T-helper 17 cell (primary cell): ENCODE measurements around the gene DHRS12. TPM values are rescaled to one million over a fixed set of nuclear protein-coding genes. Genes with fewer than 3 reads are reported as not detected.
"Not testable (repeated sequence)": the region's sequence is repeated elsewhere in the genome, so short reads cannot be mapped to it uniquely, and the experiment has no call there.

Source experiments
- ATAC-seq: fragments of 150-1000 bp; cut with Tn5 transposase; 2 replicates; pipeline ENCODE4 v1.10.0; 2021; ENCODE audit warnings: mild to moderate bottlenecking, moderate library complexity
- DNase-seq, 3 donors: peaks; one replicate each; pipeline versions ENCODE4 v3.0.0 to v3.0.0-alpha.2; 2020 to 2021
- H3K9me3 ChIP-seq: one replicate; pipeline ENCODE4 v1.7.0; 2013; ENCODE audit warnings: low read length, mild to moderate bottlenecking; ENCODE audit not compliant: control insufficient read depth, poor library complexity, severe bottlenecking
- H3K27ac Mint-ChIP-seq: one replicate; pipeline ENCODE4 v1.8.0; 2022; ENCODE audit warnings: mild to moderate bottlenecking, moderate library complexity, mixed read lengths
- H3K27me3 Mint-ChIP-seq: one replicate; pipeline ENCODE4 v1.8.0; 2022; ENCODE audit warnings: mixed read lengths
- H3K36me3 Mint-ChIP-seq: one replicate; pipeline ENCODE4 v1.8.0; 2022; ENCODE audit warnings: low read depth, mixed read lengths
- H3K4me1 Mint-ChIP-seq: one replicate; pipeline ENCODE4 v1.8.0; 2022; ENCODE audit warnings: mild to moderate bottlenecking, mixed read lengths
- H3K4me3 Mint-ChIP-seq: one replicate; pipeline ENCODE4 v1.8.0; 2022; ENCODE audit warnings: mild to moderate bottlenecking, moderate library complexity, mixed read lengths
- total RNA-seq, 4 donors: library from RNA in 2 of 4; stranded (reverse) in 2 of 4; gene quantifications; one replicate each; pipeline ENCODE4 v1.2.3 and lab custom pipeline; 2022 to 2026

DHRS12 gene
- total RNA-seq, 2 donors from 2014 or later = 18.1 to 23.1 TPM

- no peak overlapping the region for H3K4me3 Mint-ChIP-seq
- H3K9me3 ChIP-seq = no peaks in the 10 kb centered on the region
- ATAC-seq = no peak
- no peak for DNase-seq
- peak overlapping the region; percentile 63 for H3K27ac Mint-ChIP-seq
- H3K4me1 Mint-ChIP-seq = peaks cover 22% of the 10 kb centered on the region
- no peaks in the 10 kb centered on the region for H3K36me3 Mint-ChIP-seq
- peaks cover 21% of the 10 kb centered on the region for H3K27me3 Mint-ChIP-seq
Observed at GRCh38 chr13:51837016-51837415, 33.1 kb upstream of the DHRS12 start.

GRCh38 chr13:51834581-51835171 lies 30.7 kb upstream of the DHRS12 start:
- H3K4me3 Mint-ChIP-seq = no peak overlapping the region
- H3K4me1 Mint-ChIP-seq = peaks cover 25% of the 10 kb centered on the region
- no peaks in the 10 kb centered on the region for H3K36me3 Mint-ChIP-seq
- DNase-seq (no peak), ATAC-seq (no peak)
- H3K27me3 Mint-ChIP-seq = peaks cover 5% of the 10 kb centered on the region
- H3K27ac Mint-ChIP-seq = no peak overlapping the region
- no peaks in the 10 kb centered on the region for H3K9me3 ChIP-seq

DNA sequence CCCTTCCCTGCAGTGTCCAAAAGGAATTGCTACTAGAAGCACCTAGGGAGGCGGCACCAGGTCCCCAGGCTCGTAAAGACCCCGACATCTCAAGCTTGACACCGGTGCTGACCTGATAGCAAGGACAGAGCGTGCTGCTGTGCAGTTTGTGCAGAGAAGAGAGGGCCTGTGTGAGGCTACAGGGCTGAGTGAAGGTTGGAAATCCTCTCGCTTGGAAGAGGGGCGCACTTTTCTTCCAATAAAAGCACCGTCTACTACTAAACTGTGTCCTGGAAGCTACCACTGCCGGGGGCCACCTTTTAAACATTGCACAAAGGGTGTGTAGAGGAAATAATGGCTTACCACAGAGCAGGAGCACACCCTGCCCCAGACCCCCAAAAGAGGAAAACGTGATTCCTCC lies 30.0 kb upstream of the DHRS12 start:
- Mint-ChIP-seq H3K27ac (peak overlapping the region; percentile 32), H3K4me1 (peaks cover 25% of the 10 kb centered on the region), H3K27me3 (no peaks in the 10 kb centered on the region), H3K36me3 (no peaks in the 10 kb centered on the region), H3K4me3 (no peak overlapping the region)
- no peaks in the 10 kb centered on the region for H3K9me3 ChIP-seq
- no peak for DNase-seq
- no peak for ATAC-seq

DNA sequence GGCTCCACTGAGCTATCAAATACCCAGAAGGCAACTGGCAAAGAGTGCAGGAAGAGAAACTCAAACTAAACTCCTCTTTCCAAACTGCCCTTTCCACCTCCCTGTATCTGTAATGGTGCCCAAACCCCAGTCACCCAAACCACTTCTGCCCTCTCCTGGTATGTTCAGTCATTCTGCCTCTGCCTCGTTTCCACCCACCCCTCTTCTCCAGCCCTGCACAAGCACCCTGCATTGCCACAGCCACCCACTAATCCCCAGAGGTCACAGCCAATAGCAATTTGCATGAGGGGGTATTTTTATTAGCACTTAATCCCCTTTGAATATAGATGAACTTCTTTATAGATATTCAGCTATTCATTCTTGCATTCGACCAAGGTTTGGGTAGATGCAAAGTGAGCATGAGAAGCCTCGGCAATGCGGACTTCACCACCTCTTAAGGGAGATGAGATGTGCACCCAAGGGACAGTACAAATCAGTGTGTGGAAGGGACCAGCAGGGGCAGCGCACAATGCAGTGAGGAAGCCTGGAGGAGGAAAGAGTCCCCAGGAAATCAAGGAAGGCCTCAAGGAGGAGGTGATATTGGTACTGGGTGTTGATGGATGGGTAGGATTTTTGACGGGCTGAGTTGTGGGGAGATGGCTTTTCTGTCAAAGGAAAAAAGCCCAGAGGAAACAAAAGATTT lies 28.6 kb upstream of the DHRS12 start:
- peaks cover 3% of the 10 kb centered on the region for H3K36me3 Mint-ChIP-seq
- H3K27me3 Mint-ChIP-seq = no peaks in the 10 kb centered on the region
- H3K27ac Mint-ChIP-seq = peak overlapping the region; percentile 54
- H3K4me3 Mint-ChIP-seq = no peak overlapping the region
- H3K4me1 Mint-ChIP-seq = peaks cover 31% of the 10 kb centered on the region
- peak in 2 of 3 donors; percentile 40 to 41 for DNase-seq
- peak; percentile 99 for ATAC-seq
- no peaks in the 10 kb centered on the region for H3K9me3 ChIP-seq

GRCh38 chr13:51831519-51831918 lies 27.6 kb upstream of the DHRS12 start:
- ATAC-seq (no peak), DNase-seq (no peak)
- H3K27ac Mint-ChIP-seq = peak overlapping the region; percentile 54
- H3K4me3 Mint-ChIP-seq = no peak overlapping the region
- no peaks in the 10 kb centered on the region for H3K27me3 Mint-ChIP-seq
- H3K4me1 Mint-ChIP-seq = peaks cover 29% of the 10 kb centered on the region
- H3K9me3 ChIP-seq = no peaks in the 10 kb centered on the region
- H3K36me3 Mint-ChIP-seq = peaks cover 3% of the 10 kb centered on the region

DNA sequence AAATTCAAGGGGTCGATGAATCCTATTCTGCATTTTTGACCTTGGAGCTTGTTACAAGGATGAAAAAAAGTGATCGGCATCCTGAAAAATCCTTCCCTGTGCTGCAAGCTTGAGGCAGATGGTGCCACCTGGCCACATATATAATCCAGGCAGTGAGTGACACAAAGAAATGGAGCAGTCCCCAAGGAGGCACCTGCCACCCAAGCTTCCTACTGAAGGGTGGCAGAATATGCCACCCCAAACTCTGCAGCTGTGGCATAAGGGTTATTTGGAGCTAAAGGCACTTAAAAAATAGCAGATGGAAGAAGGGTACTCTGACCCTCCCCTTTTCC lies 25.6 kb upstream of the DHRS12 start:
- H3K27ac Mint-ChIP-seq = peak overlapping the region; percentile 21
- peaks cover 3% of the 10 kb centered on the region for H3K36me3 Mint-ChIP-seq
- DNase-seq (no peak), ATAC-seq (no peak)
- H3K4me1 Mint-ChIP-seq = peaks cover 37% of the 10 kb centered on the region
- no peaks in the 10 kb centered on the region for H3K9me3 ChIP-seq
- H3K27me3 Mint-ChIP-seq = no peaks in the 10 kb centered on the region
- no peak overlapping the region for H3K4me3 Mint-ChIP-seq

- no peak for DNase-seq
Observed at GRCh38 chr13:51828730-51829567, 25.0 kb upstream of the DHRS12 start.

DNA sequence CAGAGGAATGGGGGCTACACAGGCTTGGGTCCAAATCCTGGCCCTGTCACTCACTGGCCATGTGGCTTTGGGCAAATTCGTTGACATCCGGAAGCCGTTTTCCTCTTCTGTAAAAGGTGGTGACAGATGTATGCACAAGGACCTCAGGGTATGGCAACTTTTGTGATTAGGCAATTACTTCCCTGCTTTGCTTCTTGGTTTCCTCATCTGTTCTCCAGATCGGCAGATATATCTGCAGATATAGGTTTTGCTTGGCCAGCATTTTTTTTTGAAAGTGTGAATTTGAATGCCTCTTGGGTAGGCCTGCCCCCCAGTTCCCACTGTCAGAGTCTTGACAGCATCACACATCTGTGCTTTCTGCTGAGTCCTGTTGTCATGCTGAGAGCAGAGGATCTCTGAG lies 23.3 kb upstream of the DHRS12 start:
- ATAC-seq (no peak), DNase-seq (no peak)
- H3K9me3 ChIP-seq = no peaks in the 10 kb centered on the region
- H3K4me1 Mint-ChIP-seq = peaks cover 43% of the 10 kb centered on the region
- H3K27me3 Mint-ChIP-seq = no peaks in the 10 kb centered on the region
- peaks cover 3% of the 10 kb centered on the region for H3K36me3 Mint-ChIP-seq
- H3K4me3 Mint-ChIP-seq = peak overlapping the region; percentile 76
- peak overlapping the region; percentile 98 for H3K27ac Mint-ChIP-seq

More at GRCh38 chr13:51828730-51829567, 25.0 kb upstream of the DHRS12 start:
- peaks cover 42% of the 10 kb centered on the region for H3K4me1 Mint-ChIP-seq
- no peaks in the 10 kb centered on the region for H3K27me3 Mint-ChIP-seq
- peaks cover 3% of the 10 kb centered on the region for H3K36me3 Mint-ChIP-seq
- peak overlapping the region; percentile 21 for H3K27ac Mint-ChIP-seq
- ATAC-seq = no peak
- peak overlapping the region; percentile 36 for H3K4me3 Mint-ChIP-seq
- H3K9me3 ChIP-seq = no peaks in the 10 kb centered on the region

DNA sequence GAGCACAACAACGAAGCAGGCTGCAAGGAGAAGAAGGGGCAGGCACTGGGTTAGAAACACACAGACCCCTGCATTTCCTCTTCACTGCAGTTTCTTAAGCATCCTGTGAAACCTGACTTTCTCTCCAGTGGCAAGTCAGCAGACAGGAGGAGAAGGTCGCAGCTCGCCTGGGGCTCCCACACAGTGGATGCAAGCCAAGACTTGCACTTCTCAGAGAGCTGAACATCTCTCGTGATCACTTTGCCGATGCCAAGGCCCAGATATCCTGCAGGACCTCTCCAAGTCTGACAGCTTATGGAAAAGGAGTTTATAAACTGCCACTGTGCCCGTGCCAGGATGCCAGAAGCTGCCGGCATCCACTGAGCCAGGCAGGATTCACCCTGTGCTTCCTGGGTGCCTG lies 22.6 kb upstream of the DHRS12 start:
- ATAC-seq = no peak
- no peak for DNase-seq
- Mint-ChIP-seq H3K4me3 (peak overlapping the region; percentile 76), H3K27ac (peak overlapping the region; percentile 98), H3K4me1 (peaks cover 43% of the 10 kb centered on the region), H3K36me3 (peaks cover 3% of the 10 kb centered on the region), H3K27me3 (no peaks in the 10 kb centered on the region)
- no peaks in the 10 kb centered on the region for H3K9me3 ChIP-seq

DNA sequence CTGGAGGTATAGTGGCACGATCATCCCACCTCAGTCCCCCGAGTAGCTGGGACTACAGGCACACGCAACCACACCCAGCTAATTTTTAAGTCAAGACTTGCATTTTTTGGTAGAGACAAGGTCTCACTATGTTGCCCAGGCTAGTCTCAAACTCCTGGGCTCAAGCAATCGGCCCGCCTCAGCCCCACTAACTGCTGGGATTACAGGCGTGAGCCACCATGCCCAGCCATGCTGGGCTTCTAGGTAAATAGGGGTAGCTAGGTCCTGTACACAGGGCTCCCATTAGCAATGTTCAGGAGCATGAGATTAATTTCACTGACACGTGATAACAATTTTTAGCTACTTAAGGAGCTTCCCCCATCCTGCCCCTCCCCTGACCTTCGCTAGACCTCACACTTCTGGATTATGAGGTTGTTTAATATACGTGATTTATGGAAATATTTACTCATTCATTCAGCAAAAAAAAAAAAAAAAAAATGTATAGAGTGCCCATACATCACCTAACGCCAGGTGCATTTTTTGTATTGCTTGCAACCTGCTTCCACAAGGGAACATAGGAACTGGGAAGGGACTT lies 21.8 kb upstream of the DHRS12 start:
- no peaks in the 10 kb centered on the region for H3K9me3 ChIP-seq
- no peak for DNase-seq
- peak overlapping the region; percentile 91 for H3K4me3 Mint-ChIP-seq
- ATAC-seq = no peak
- H3K27me3 Mint-ChIP-seq = no peaks in the 10 kb centered on the region
- H3K36me3 Mint-ChIP-seq = peaks cover 3% of the 10 kb centered on the region
- peaks cover 50% of the 10 kb centered on the region for H3K4me1 Mint-ChIP-seq
- peak overlapping the region; percentile 98 for H3K27ac Mint-ChIP-seq

DNA sequence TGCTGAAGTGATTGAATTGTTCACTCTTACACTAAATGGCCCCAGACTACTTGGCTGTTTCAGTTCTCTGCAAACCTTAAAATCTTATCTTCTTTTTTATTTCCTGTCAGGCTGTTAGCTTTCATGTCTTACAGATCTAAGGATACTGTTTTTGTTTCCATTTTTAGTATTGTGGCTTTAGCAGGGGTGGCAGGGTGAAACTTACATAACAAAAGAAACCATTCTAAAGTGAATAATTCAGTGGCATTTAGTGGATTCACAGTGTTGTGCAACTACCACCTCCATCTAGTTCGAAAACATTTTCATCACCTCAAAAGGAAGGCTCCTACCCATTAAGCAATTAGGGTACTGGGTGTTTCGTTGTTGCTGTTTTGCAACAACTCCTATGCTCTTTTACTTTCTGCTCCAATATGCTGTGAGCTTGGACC lies 21.2 kb upstream of the DHRS12 start:
- H3K36me3 Mint-ChIP-seq = peaks cover 3% of the 10 kb centered on the region
- peak overlapping the region; percentile 98 for H3K27ac Mint-ChIP-seq
- no peaks in the 10 kb centered on the region for H3K27me3 Mint-ChIP-seq
- H3K4me1 Mint-ChIP-seq = peaks cover 55% of the 10 kb centered on the region
- peak overlapping the region; percentile 91 for H3K4me3 Mint-ChIP-seq
- DNase-seq (no peak), ATAC-seq (peak; percentile 74)
- H3K9me3 ChIP-seq = no peaks in the 10 kb centered on the region

DNA sequence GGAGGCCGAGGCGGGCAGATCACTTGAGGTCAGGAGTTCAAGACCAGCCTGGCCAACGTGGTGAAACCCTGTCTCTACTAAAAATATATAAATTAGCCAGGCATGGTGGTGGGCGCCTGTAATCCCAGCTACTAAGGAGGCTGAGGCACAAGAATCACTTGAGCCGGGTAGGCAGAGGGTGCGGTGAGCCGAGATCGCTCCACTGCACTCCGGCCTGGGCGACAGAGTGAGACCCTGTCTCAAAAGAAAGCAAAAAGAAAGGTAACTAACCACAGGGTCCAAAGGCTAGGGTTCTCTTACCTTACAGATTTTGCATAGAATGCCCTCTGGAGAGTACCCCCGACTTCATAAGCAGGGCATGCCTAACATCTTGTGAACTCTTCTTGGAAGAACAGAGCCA lies 20.7 kb upstream of the DHRS12 start:
- peaks cover 60% of the 10 kb centered on the region for H3K4me1 Mint-ChIP-seq
- not testable (repeated sequence) for ATAC-seq

GRCh38 chr13:51823863-51824262 lies 19.9 kb upstream of the DHRS12 start:
- no peaks in the 10 kb centered on the region for H3K9me3 ChIP-seq
- DNase-seq (no peak), ATAC-seq (no peak)
- H3K4me1 Mint-ChIP-seq = peaks cover 67% of the 10 kb centered on the region
- H3K4me3 Mint-ChIP-seq = peak overlapping the region; percentile 91
- H3K27me3 Mint-ChIP-seq = no peaks in the 10 kb centered on the region
- peak overlapping the region; percentile 98 for H3K27ac Mint-ChIP-seq
- peaks cover 3% of the 10 kb centered on the region for H3K36me3 Mint-ChIP-seq

More for the DNA sequence above, 20.7 kb upstream of the DHRS12 start:
- not testable (repeated sequence) for H3K9me3 ChIP-seq, H3K27me3 Mint-ChIP-seq, DNase-seq, H3K36me3 Mint-ChIP-seq
- peak overlapping the region; percentile 98 for H3K27ac Mint-ChIP-seq
- H3K4me3 Mint-ChIP-seq = peak overlapping the region; percentile 91
